HG03432 (cell line): ENCODE measurements around the gene IRF1.
A peak's percentile ranks its signal among the peaks of the same experiment; 100 is the strongest.
"Not testable (repeated sequence)": the region's sequence is repeated elsewhere in the genome, so short reads cannot be mapped to it uniquely, and the experiment has no call there.

Experiments used
- ATAC-seq: cut with Tn5 transposase; IDR thresholded peaks from one replicate; pipeline ENCODE4 v1.9.1; 2021; ENCODE audit warnings: mild to moderate bottlenecking, moderate library complexity; ENCODE audit not compliant: unreplicated experiment

Gene IRF1, protein sequence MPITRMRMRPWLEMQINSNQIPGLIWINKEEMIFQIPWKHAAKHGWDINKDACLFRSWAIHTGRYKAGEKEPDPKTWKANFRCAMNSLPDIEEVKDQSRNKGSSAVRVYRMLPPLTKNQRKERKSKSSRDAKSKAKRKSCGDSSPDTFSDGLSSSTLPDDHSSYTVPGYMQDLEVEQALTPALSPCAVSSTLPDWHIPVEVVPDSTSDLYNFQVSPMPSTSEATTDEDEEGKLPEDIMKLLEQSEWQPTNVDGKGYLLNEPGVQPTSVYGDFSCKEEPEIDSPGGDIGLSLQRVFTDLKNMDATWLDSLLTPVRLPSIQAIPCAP

DNA sequence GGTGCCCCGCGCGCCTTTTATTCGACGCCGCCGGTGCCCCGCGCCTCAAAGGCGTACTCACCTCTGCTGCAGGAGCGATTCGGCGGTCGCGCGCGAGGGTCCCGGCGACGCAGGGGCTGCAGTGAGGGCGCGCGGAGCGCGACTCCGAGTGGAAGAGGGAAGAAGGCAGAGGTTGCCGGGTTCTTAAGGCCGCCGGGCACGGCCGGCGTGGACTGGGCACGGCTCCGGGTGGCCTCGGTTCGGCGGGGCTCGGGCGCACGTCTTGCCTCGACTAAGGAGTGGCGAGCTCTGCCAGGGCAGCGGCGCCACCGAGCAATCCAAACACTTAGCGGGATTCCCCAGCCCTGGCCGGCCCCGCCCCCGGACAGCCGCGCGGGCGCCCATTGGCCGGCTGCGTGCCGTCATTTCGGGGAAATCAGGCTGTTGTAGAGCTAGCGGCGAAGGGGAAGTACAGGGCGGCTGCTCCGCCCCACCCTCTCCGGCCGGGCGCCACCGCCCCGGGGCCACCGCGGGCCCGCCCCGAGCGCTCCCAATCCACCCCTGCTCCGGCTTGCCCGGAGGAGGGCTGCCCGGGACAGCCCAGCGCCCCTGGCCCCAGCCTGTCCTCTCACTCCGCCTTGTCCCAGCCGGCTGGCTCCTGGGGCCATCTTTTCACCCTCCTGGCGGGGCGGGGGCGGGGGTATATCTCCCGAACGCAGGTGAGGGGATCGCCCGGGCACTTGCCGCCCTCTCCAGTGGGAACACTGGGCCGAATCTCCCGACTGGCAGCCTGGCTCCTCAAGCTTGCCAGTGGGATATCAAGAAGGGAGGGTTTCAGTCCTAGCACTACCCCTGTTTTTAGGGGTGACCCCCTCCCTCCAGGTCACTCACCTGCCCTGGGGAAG, at the start of gene IRF1:
IRF1 (minus strand) TSS at position 290 of the 884 bp plus-strand sequence. CDS start 1,295 bp downstream, outside the sequence.
- ATAC-seq, result peak; percentile 86

GRCh38 chr5:132540149-132540548, 49.6 kb upstream of the IRF1 start:
- ATAC-seq, result no peak

- ATAC-seq, result no peak
Observed at GRCh38 chr5:132539716-132540115, 49.1 kb upstream of the IRF1 start.

DNA sequence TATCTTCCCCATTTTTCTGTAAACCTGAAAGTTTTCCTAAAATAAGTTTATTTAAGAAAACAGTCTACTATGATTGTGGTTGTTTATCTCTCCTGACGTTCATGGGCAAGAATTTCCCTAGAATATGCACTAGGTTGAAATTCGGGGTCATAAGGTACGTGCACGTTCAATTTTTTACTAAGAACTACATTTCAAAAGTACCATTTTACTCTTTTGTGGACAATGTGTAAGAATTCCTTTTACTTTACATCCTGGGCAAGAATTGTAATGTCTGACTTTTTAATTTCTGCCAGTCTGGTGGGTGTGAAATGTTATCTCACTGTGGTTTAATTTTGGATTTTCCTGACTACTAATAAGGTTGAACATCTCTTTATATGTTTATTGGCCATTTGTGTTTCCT, 40.4 kb upstream of the IRF1 start:
- no peak for ATAC-seq

GRCh38 chr5:132528866-132529634, 38.5 kb upstream of the IRF1 start:
- ATAC-seq, result no peak

GRCh38 chr5:132528021-132528420, 37.4 kb upstream of the IRF1 start:
- no peak for ATAC-seq

DNA sequence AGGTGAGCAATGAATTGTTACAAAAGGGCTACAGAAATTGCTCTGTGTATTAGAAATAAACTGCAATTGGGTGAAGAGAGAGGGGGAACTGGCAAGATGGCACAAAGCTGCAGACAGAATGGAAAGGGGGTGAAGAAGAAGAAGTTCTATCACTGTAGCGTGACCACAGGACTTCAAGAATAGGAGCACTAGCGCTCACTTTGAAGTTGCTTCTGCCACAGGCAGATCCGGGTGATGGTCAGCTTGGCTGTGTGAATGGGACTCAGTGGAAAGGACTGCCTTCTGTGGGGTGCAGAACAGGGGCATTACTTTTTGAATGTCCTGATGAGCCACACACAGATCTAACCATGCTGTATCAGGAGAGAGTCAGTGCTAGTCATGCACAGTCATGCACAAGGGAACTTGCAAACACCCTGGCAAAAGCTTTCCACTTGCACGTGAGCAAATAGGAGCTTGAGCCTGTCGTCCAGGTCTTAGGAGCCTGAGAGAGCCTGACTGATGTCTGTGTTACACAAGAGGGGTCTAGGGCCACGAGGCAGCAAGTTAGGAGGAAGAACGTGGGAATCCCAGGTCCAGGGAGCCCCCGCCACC, 36.5 kb upstream of the IRF1 start:
- peak; percentile 8 for ATAC-seq

DNA sequence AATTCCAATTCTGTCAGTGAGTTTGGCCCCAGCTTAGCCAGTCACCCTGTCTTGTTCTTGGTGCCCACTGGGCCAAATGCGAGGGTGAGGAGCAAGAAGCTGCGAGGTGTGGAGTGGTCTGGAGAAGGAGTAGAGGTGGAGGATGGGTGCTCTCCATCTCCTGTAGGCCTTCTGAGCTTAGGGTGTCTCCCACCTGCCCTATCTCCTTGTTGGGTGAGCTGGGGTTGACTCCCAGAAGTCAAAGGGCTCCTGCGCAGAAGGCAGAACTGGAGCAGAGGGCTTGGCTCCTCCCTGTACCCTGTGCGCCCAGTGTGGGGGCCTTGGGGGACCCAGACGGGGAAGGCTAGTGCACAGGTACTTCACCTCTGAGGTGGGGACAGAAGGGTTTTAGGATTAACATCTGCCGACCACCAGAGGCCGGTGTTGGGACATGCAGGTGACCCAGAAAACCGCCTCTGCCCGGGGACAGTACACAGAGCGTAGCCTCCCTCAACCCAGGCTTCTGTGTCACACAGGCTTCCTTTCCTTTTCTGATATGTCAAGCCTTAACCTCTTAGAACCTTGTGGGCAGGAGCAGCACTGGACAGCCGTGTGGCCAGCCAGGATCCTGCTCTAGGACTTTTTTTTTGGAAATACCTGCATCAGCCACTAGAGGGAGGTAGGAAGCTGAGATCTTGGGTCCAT, 35.9 kb upstream of the IRF1 start:
- ATAC-seq, result peak; percentile 50

DNA sequence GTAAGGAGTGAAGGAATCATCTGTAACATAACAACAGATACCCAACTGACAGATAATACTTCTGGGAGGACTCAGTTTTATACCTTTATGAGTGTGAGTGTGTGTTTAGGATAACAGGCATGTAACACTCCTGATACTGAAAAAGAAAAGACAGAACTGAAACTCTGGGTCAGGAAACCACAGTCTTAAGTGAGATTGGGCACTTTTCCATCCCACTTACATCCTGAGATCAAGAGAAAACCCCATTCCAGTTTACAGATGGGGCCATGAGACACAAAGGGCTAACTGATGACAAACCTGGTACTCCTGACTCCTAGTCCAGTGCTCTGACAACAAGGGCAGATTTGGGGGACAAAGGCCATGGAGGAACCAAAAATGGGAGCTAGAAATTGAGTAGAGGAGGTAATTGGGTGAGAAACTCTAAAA, 34.7 kb upstream of the IRF1 start:
- peak; percentile 81 for ATAC-seq

DNA sequence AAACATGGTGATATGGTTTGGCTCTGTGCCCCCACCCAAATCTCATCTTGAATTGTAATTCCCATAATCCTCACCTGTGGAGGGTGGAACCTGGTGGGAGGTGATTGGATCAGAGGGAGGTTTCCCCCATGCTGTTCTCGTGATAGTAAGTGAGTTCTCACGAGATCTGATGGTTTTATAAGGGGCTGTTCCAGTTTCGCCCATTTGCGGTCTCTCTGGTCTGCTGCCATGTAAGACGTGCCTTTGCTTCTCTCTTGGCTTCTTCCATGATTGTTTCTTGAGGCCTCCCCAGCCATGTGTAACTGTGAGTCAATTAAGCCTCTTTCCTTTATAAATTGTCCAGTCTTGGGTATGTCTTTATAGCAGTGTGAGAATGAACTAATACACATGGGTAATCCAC, 34.3 kb upstream of the IRF1 start:
- not testable (repeated sequence) for ATAC-seq

GRCh38 chr5:132522067-132522466, 31.5 kb upstream of the IRF1 start:
- not testable (repeated sequence) for ATAC-seq

DNA sequence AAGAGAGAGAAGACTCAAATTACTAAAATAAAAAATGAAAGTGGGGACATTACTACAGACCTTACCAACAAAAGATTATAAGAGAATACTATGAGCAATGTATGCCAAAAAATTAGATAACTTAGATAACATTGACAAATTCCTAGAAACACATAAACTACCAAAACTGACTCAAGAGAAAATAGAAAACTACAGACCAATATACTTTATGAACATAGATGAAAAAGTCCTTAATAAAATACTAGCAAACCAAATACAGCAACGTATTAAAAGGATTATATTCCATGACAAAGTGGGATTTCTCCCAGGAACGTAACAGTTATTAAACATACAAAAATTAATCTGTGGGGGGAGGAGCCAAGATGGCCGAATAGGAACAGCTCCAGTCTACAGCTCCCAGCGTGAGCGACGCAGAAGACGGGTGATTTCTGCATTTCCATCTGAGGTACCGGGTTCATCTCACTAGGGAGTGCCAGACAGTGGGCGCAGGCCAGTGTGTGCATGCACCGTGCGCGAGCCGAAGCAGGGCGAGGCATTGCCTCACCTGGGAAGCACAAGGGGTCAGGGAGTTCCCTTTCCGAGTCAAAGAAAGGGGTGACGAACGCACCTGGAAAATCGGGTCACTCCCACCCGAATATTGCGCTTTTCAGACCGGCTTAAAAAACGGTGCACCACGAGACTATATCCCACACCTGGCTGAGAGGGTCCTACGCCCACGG, 23.2 kb upstream of the IRF1 start:
- not testable (repeated sequence) for ATAC-seq

- ATAC-seq, result no peak
Observed at GRCh38 chr5:132510076-132510475, 19.5 kb upstream of the IRF1 start.

DNA sequence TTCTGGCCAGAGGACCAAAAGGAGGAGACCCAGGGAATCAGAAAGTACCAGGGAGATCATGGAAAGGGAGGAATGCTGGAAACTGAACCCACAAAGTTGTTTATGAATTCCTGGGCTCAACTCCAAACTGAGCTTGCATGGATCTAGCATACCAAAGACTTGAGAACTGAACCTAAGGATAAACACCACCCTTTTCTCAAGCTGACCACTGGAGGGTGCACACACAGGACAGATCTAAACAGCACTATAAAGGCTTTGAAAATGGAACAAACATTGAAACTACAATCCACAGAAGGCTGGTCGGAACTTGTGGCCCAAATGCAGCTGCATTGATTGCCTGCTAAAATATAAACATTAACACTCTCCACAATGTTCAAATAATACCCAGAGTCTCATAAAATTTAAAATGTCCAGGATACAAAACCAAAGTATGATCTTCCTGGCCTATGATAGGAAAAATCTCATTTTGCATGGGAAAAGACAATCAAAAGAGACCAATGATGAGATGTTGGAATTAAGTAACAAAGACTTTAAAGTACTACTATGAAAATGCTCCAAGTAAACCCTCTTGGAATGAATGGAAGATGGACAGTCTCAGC, 15.6 kb upstream of the IRF1 start:
- ATAC-seq, result no peak

- no peak for ATAC-seq
Observed at GRCh38 chr5:132505641-132506040, 15.1 kb upstream of the IRF1 start.

GRCh38 chr5:132504746-132505145, 14.2 kb upstream of the IRF1 start:
- ATAC-seq, result no peak

DNA sequence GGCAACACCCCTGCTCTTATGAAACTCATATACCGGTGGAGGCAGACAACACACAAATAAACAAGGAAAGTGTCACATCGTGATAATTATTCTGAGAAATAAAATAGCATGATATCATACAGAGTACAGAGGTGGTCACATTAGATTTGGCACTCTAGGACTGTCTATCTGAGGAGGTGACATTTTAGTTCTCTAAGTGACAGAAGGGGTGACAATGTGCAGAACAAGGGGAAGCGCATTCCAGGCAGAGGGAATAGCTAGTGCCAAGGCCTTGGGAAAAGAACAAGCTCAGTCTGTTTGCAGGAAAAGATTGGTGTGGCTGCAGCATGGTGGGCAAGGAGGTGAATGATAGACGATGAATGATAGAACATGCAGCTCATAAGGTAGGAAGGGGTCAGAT, 12.7 kb upstream of the IRF1 start:
- no peak for ATAC-seq

GRCh38 chr5:132501961-132502931, 11.7 kb upstream of the IRF1 start:
- ATAC-seq, result no peak
